SU-DHL-6 (cell line): Measurements from ENCODE around the gene TENT4B.

Experiments used
- H2AFZ ChIP-seq: fragments of 200-600 bp; sonication (generic); 2 replicates; pipeline ENCODE4 v1.6.1; 2014; ENCODE audit warnings: low read depth, mild to moderate bottlenecking, moderate library complexity, mixed read lengths, antibody characterized with exemption, low read length; ENCODE audit not compliant: severe bottlenecking
- H3F3A ChIP-seq: fragments of 200-600 bp; shearing (Covaris generic); 2 replicates; pipeline ENCODE4 v1.6.0; 2016; ENCODE audit warnings: antibody characterized with exemption, mild to moderate bottlenecking; ENCODE audit not compliant: insufficient read depth
- H3K27ac ChIP-seq: fragments of 200-600 bp; sonication (generic); 2 replicates; pipeline ENCODE4 v1.5.1; 2016; ENCODE audit warnings: low read depth, mild to moderate bottlenecking, low read length, moderate library complexity, mixed read lengths
- H3K27me3 ChIP-seq: fragments of 200-600 bp; sonication (generic), shearing (Covaris generic); 2 replicates; pipeline ENCODE4 v1.6.0; 2014; ENCODE audit warnings: mild to moderate bottlenecking, low read length
- H3K36me3 ChIP-seq: fragments of 200-600 bp; sonication (generic); 2 replicates; pipeline ENCODE4 v1.6.1; 2014; ENCODE audit warnings: mild to moderate bottlenecking, low read length, mixed read lengths
- H3K4me2 ChIP-seq: fragments of 300-600, 200-600 bp; shearing (Covaris generic), sonication (generic); 2 replicates; pipeline ENCODE4 v1.6.0; 2014; ENCODE audit warnings: low read length, low read depth, mild to moderate bottlenecking; ENCODE audit not compliant: poor library complexity, severe bottlenecking
- H3K4me3 ChIP-seq: fragments of 200-600 bp; sonication (generic); 2 replicates; pipeline ENCODE4 v1.5.1; 2014; ENCODE audit warnings: antibody characterized with exemption, low read length, mild to moderate bottlenecking, mixed read lengths; ENCODE audit not compliant: insufficient read depth, poor library complexity, severe bottlenecking
- H3K79me2 ChIP-seq: fragments of 200-600 bp; sonication (generic); 2 replicates; pipeline ENCODE4 v1.6.1; 2014; ENCODE audit warnings: mild to moderate bottlenecking, low read length, moderate library complexity; ENCODE audit not compliant: insufficient read depth
- H3K9ac ChIP-seq: fragments of 200-600 bp; sonication (generic); 2 replicates; pipeline ENCODE4 v1.7.0; 2014; ENCODE audit warnings: mild to moderate bottlenecking, low read length
- H3K9me2 ChIP-seq: fragments of 200-600 bp; sonication (generic); replicated peaks from 2 replicates; pipeline ENCODE4 v1.6.1; 2014; ENCODE audit warnings: low read length; ENCODE audit not compliant: insufficient read depth
- H3K9me3 ChIP-seq: fragments of 200-600 bp; sonication (generic); 2 replicates; pipeline ENCODE4 v1.6.1; 2014; ENCODE audit warnings: low read length, mixed read lengths; ENCODE audit not compliant: insufficient read depth
- H4K20me1 ChIP-seq: fragments of 200-600 bp; sonication (generic); 2 replicates; pipeline ENCODE4 v1.6.1; 2014; ENCODE audit warnings: low read depth, mild to moderate bottlenecking, antibody characterized with exemption, low read length, moderate library complexity, mixed read lengths
- CTCF ChIP-seq: fragments of 200-600 bp; sonication (generic); IDR thresholded peaks from one replicate; pipeline ENCODE4 v1.5.1; 2017; ENCODE audit warnings: antibody characterized with exemption, mild to moderate bottlenecking, low read length, moderate library complexity; ENCODE audit not compliant: insufficient read depth, poor library complexity, severe bottlenecking
- EZH2phosphoT487 ChIP-seq: fragments of 200-600 bp; sonication (generic), shearing (Covaris generic); conservative IDR thresholded peaks from 2 replicates; pipeline ENCODE4 v1.6.1; 2018; ENCODE audit warnings: mild to moderate bottlenecking, antibody characterized with exemption, low read length, moderate library complexity, mixed read lengths

Gene TENT4B

GRCh38 chr16:50224286-50224685 lies 71.2 kb downstream of the TENT4B start:
- Histone ChIP-seq H3F3A (no peaks in the 10 kb centered on the region), H3K9ac (no peak overlapping the region), H3K9me2 (no peaks in the 10 kb centered on the region), H2AFZ (no peak overlapping the region), H3K27me3 (no peaks in the 10 kb centered on the region), H3K36me3 (no peaks in the 10 kb centered on the region), H3K4me2 (no peak overlapping the region), H3K9me3 (no peaks in the 10 kb centered on the region), H3K27ac (no peak overlapping the region), H3K79me2 (no peaks in the 10 kb centered on the region), H4K20me1 (no peaks in the 10 kb centered on the region), H3K4me3 (no peak overlapping the region)
- TF ChIP-seq CTCF (no peak), EZH2phosphoT487 (no peak)

- no peaks in the 10 kb centered on the region for H4K20me1 ChIP-seq
- no peak overlapping the region for H3K4me2 ChIP-seq
- H3K27me3 ChIP-seq: no peaks in the 10 kb centered on the region
- no peak overlapping the region for H3K4me3 ChIP-seq
- H3K9me2 ChIP-seq: no peaks in the 10 kb centered on the region
- H3K9me3 ChIP-seq: no peaks in the 10 kb centered on the region
- H3K9ac ChIP-seq: no peak overlapping the region
- H3K27ac ChIP-seq: no peak overlapping the region
- no peak overlapping the region for H2AFZ ChIP-seq
- no peaks in the 10 kb centered on the region for H3K79me2 ChIP-seq
- H3K36me3 ChIP-seq: no peaks in the 10 kb centered on the region
- no peak for TF ChIP-seq EZH2phosphoT487
- no peaks in the 10 kb centered on the region for H3F3A ChIP-seq
Observed at GRCh38 chr16:50227120-50227519, 74.0 kb downstream of the TENT4B start.

- no peak for TF ChIP-seq CTCF
- no peak for TF ChIP-seq EZH2phosphoT487
- no peaks in the 10 kb centered on the region for H3K9me3 ChIP-seq
- H3K36me3 ChIP-seq: no peaks in the 10 kb centered on the region
- H3K27me3 ChIP-seq: no peaks in the 10 kb centered on the region
- H3K27ac ChIP-seq: no peak overlapping the region
- no peak overlapping the region for H2AFZ ChIP-seq
- no peak overlapping the region for H3K4me2 ChIP-seq
- no peak overlapping the region for H3K9ac ChIP-seq
- no peaks in the 10 kb centered on the region for H3K79me2 ChIP-seq
- no peaks in the 10 kb centered on the region for H4K20me1 ChIP-seq
- H3K9me2 ChIP-seq: no peaks in the 10 kb centered on the region
- H3K4me3 ChIP-seq: no peak overlapping the region
- H3F3A ChIP-seq: no peaks in the 10 kb centered on the region
Observed at GRCh38 chr16:50227665-50228064, 74.6 kb downstream of the TENT4B start.

- Histone ChIP-seq H3K9ac (no peak overlapping the region), H3K4me3 (no peak overlapping the region), H2AFZ (no peak overlapping the region), H3K27ac (no peak overlapping the region), H3K9me3 (no peaks in the 10 kb centered on the region), H3K79me2 (no peaks in the 10 kb centered on the region), H3K4me2 (no peak overlapping the region), H3F3A (no peaks in the 10 kb centered on the region), H3K9me2 (no peaks in the 10 kb centered on the region), H4K20me1 (no peaks in the 10 kb centered on the region), H3K27me3 (no peaks in the 10 kb centered on the region), H3K36me3 (no peaks in the 10 kb centered on the region)
- TF ChIP-seq EZH2phosphoT487 (no peak), CTCF (no peak)
Observed at GRCh38 chr16:50228364-50228868, 75.3 kb downstream of the TENT4B start.
